Activated gamma-delta T cell treated with anti-CD3 and anti-CD28 coated beads, Interleukin-2, amount 50 U/mL, for 16 hours (primary cell): Measurements from ENCODE around the gene SLC25A26.

Experiments
- DNase-seq: peaks from one replicate; pipeline ENCODE4 v3.0.0-alpha.2; 2020; ENCODE audit warnings: low read depth

The SLC25A26 gene

DNA sequence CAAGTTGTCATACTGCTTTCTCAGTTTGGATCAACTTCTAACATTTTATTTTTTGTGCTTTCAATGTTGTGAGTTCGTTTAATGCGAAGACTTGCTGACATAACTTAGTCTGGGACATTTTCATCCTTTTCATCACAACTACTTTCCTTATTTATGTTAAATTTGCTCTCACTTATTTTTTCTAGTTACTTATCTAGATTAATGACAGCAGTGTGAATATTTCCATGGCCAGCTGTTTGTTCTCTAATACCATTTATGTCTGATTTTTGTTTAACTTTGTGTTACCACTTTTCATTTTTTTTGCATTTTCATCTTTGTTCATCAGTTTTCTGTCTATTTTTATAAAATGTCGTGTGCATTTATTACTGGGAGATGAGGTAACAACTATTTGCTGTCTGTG lies 6.2 kb downstream of the SLC25A26 start:
- DNase-seq = no peak

DNA sequence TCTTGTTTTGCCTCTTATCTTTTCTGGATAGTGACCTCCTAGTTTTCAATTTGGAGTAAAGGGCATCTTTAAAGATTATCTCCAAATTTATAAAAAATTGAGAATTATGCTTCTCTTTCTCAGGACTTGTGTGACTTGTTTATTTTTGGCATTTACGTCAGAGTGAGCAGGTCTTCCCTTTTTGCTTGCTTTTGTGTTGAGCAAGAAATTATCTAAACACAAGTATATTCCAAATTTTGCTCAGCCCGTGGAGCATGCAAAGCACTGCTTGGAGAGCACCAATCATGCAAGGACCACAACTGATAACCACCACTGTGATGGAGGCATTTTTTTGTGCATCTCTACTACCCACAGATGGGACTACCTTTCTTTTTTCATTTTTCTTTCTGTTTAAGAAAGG lies 7.1 kb downstream of the SLC25A26 start:
- DNase-seq = no peak

DNA sequence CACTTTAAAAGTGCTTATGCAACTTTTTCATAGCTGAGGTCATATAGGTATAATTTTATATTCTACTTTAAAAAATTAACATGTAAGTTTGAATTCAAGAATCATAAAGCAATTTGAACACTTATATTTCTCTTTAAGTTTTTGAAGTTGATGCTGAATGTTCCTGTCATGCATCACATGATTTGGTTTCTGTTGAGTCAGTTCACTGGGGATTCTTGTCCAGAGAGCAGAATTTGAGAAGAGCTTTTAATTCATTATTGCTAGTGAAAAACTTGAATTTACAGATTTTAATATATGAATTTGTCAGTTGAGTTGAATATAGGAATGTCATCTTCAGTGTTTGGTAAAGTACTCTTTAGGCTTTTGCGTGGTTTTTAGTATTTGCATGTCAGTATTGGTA lies 7.9 kb downstream of the SLC25A26 start:
- DNase-seq = no peak

- no peak for DNase-seq
Measured at GRCh38 chr3:66229931-66230330, 9.1 kb downstream of the SLC25A26 start.

DNA sequence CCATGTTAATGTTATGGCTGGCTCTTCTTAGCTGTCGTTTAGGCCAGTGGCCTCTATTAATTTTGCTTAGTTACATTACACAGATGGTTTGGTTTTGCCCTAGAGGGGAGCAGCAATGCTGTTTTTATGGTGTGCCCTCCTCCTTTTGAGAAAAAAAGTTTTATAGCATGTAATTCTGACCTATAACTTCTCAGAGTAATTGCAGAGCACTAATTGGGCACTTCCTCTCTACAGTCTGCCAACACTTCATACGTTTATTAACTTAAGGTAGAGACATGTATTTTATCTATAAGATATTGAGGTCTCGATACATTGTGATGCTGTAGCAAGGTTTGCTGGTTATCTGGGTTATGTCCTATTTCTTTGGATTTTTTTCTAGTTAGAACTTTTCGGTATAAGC lies 12.2 kb downstream of the SLC25A26 start:
- DNase-seq = no peak

DNA sequence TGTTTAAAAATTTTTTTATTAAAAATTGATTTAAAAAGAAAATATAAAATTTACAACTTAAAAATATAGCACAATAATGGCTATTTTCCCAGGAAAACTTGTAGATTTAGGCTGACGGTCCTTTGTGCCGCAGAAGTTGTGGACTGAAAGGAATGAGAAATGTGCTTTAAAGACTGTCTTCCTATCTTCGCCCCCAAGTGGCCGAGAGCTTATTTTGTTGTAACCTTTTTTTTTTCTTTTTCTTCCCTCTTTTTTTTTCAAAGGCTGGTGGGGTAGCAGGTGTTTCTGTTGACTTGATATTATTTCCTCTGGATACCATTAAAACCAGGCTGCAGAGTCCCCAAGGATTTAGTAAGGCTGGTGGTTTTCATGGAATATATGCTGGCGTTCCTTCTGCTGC lies 15.5 kb downstream of the SLC25A26 start:
- DNase-seq = no peak

- no peak for DNase-seq
Measured at GRCh38 chr3:66237552-66237951, 16.8 kb downstream of the SLC25A26 start.

DNA sequence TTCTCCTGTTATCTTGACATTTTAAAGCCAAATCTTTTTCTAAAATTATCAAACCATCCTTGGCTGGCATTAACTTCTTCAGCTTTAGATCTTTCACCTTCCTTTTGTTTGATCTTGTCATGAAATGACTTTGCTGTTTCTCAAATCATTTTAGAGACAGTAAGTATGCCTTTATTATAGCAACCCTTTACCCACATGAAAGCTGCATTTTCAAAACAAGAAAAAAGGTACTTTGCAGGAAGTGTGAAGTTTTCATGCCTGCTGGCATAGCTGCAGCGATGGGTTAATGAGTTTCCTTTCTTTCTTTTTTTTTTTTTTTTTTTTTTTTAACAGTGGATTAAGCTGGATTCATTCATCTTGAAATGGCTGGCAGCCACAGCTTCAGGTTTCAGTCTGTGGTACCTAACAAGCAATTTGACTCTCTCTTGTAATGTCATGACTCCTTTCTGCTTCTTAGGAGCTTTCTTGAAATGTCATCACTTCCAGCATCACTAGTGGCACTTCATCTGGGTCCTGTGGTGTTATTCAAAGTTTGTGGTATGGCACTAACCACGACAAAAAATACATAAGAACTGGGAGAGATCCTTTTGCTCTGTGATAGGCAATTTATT lies 18.8 kb downstream of the SLC25A26 start:
- DNase-seq = no peak

GRCh38 chr3:66241466-66241865 lies 20.7 kb downstream of the SLC25A26 start:
- no peak for DNase-seq

- DNase-seq = no peak
Measured at GRCh38 chr3:66242788-66243464, 22.1 kb downstream of the SLC25A26 start.

DNA sequence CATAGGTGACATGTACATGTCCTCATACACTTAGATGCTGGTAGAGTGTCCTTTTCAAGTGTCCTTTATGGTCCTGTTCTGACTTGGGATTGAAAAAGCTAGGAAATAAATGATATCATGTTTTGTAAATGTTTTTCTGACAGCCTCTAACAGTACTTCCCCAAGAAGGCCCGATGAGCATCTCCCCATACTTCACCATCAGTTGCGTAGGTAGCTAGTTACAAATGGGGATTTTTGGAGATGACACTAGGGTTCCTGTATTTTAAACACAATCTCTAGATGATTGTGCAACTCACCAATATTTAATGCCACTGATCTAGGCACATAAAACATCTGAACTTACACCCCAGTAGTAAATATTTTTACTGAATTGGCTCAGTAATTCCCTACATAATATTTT lies 27.8 kb downstream of the SLC25A26 start:
- no peak for DNase-seq

DNA sequence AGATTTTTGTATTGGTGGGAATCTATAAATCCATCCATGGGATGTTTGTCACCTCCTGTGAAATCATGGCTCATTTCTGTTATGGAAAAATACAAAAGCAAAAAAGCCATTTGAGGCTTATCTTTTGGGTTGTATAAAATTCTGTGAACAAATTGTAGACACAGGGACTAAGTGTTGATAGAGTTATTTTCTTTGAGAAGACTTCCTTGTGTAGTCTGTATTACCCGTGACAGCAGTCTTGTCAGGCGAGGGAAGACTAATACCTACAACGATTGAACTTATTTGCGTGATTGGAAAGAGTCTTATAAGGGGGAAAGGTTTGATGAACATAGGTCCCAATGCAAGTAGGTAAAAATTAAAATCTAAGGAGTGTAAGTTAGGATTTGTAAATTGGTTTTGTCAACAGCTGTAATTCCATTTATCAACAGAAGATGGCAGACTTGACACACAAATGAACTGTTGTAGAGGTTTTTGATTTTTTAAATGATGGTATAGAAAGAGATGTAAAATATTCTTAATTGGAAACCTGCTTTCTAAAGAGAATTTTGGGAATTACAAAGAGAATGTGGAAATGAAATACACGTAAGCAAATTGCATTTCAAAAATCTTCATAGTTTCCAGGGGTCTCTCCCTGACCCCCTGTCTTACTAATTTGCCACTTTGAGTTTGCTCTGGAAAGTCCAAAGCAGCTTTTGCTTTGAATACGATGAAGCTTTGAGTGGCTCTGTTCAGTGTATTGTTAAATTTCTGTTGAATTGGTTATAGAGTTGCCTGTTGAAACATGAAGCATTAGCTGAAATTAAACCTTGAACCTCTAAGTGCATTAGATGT lies 33.2 kb downstream of the SLC25A26 start:
- DNase-seq = no peak

DNA sequence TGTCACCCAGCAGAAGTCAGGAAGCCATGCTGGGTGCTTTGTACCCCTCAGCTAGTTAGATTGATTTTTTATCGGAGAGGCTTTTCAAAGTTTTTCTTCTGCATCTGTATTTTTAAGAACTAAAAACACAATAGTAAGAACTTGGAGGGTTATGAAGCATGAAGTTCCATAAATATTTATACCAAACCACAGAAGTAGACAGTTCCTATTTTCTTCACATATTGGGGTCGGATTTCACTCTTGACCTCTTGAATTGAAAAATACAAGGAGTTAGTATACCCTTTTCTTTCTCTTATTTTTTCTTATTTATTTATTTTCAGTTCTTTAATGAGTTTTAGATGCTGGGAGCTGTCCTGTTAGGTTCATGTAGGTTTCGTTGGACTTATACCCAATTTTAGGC lies 35.1 kb downstream of the SLC25A26 start:
- no peak for DNase-seq

DNA sequence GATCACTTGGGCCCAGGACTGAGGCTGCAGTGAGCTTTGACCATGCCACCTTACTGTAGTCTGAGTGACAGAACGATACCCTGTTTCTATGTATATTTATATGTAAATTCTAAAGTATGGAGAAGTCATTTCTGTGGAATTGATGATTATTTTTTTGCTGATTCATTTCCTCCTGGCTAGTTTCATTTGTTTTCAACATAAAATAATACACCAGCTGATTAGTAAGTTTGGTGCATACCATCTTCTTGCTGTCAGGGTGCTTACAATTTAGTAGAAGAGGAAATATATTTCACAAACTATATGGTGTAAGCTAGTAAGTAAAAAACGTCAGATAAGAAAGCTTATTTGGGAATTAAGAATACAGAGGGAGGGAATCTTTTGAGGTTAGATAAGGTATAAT lies 36.0 kb downstream of the SLC25A26 start:
- DNase-seq = no peak

- no peak for DNase-seq
Measured at GRCh38 chr3:66259566-66260255, 38.9 kb downstream of the SLC25A26 start.

DNA sequence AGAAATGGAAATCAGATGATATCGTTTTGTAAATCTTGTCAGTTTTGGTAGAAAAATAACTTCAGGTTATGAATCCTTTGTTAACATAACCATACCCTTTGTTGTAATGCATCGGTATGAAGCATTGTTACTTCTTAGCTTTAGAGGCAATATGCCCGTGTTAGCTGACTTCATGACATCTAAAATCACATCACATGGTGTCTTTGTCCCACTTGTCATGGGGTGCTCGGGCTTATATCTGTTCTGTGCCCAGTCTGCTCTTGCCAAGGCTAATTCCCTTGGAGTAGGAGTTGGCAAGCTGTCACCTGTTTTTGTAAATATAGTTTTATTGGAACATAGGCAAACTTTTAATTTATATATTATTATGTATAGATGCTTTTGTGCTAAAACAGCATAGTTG lies 39.6 kb downstream of the SLC25A26 start:
- no peak for DNase-seq

DNA sequence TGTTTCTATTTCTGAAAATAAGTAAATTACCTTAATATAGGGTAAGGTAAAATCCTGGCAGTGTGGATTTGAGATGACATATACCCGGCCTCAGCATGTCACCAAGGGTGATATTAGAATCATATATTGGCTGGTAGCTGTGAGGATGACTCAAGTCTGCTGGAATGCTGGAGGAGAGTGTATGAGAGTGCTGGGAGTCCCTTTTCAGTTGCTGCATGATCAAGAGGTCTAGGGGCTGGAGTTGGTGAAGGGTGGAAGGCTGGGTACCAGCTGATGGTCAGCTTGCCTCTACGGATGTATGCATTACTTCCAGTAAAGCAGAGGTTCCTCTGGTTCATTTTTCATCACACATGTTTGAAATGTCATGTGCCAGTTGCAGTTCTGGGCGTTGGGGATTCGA lies 40.6 kb downstream of the SLC25A26 start:
- DNase-seq = no peak

- no peak for DNase-seq
Measured at GRCh38 chr3:66265649-66266048, 44.8 kb downstream of the SLC25A26 start.

DNA sequence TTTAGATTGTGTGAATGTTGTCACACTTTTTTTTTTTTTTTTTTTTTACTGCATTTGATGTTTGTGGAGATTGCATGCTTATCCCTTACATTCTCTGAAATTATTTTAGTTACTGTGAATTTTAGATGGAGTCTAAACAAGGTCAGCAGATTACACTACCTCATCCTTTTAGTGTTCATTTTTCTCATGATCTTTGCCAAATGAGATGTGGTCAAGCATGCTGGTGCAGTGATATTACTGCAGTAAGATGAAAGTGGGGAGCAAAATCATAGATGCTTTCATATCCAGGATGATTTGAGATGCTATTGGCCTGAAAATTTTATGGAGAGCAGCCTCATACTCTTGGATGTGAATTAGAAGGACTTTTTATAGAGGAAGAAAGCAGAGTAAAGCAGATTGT lies 45.8 kb downstream of the SLC25A26 start:
- DNase-seq = no peak

DNA sequence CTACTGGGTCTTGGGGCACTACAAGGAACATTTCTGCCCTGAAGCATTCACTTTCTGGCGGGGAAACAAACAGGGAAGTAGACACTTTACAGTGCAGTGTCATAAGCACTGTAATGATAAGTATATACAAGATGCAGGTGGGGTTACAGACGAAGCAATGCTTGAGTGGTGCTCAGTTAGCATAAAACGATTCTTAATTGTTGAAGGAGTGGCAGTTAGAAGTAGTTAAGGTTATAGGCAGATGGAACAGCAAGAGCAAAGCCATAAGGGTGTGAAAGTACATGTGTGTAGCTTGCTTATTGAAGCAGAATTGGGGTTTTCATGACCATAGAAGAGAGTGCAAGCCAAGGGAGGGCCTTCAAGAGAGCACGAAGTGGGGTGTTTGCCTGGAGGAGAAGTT lies 46.2 kb downstream of the SLC25A26 start:
- DNase-seq = no peak

DNA sequence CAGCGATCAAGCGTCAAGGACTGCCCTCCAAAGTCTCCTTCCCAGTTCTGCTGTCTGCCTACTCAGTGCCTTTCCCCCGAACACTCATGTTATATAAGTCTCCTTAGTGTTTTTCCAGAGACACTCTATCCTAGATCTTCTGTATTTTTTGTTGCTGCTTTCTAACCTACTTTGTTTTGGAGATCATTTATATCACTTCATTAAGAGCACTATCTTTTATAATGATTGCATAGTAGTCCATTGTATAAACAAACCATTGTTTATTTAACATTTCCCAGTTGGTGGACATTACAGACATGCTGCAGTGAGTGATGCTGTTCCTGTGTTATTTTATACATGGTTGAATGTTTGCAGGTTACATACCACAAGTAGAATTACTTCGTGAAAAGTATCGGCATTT lies 47.1 kb downstream of the SLC25A26 start:
- DNase-seq = no peak

DNA sequence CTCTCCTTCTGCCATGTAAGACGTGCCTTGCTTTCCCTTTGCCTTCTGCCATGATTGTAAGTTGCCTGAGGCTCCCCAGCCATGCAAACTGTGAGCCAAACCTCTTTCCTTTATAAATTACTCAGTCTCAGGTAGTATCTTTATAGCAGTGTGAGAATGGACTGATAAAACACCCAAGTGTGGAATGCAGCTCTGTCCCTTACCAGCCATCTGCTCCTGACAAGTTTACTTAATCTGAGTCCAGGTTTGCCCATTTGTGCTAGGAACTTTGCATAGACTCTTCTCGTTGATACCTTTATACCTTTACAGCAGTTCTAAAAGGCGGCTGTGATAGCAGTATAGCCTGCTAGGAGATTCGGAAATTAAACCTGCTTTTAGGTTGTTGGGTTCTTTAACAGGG lies 48.1 kb downstream of the SLC25A26 start:
- DNase-seq = no peak

DNA sequence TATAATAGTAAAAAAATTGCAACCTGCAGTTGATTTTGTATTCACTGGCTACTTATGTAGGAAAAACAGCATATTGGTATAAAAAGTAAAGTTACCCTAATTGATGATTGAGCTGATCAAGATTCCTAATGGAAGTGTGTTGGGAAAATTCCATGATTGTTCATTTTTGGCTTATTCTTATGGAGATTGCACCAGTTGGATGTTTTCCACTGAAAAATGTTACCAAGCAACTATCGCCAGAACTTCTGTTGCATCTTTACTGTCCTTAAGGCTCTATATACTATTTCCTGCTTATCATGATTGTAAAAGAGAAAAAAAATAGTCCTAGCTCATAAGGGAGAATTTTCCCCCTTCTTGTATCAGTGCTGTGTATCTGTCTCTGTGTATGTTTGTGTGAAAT lies 48.6 kb downstream of the SLC25A26 start:
- DNase-seq = no peak
